Activated CD4-positive, alpha-beta T cell treated with anti-CD3 and anti-CD28 coated beads, Interleukin-2, Interleukin-6, amounts not matched to agents 100 ng/mL and 50 ng/mL, durations not matched to agents 16 hours and 8 hours (primary cell): ENCODE measurements around the gene HMGXB4.
"Not testable (repeated sequence)": the region's sequence is repeated elsewhere in the genome, so short reads cannot be mapped to it uniquely, and the experiment has no call there.

Experiments
- DNase-seq: peaks from one replicate; pipeline ENCODE4 v3.0.0-alpha.2; 2020

HMGXB4 gene, protein sequence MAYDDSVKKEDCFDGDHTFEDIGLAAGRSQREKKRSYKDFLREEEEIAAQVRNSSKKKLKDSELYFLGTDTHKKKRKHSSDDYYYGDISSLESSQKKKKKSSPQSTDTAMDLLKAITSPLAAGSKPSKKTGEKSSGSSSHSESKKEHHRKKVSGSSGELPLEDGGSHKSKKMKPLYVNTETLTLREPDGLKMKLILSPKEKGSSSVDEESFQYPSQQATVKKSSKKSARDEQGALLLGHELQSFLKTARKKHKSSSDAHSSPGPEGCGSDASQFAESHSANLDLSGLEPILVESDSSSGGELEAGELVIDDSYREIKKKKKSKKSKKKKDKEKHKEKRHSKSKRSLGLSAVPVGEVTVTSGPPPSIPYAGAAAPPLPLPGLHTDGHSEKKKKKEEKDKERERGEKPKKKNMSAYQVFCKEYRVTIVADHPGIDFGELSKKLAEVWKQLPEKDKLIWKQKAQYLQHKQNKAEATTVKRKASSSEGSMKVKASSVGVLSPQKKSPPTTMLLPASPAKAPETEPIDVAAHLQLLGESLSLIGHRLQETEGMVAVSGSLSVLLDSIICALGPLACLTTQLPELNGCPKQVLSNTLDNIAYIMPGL

DNA sequence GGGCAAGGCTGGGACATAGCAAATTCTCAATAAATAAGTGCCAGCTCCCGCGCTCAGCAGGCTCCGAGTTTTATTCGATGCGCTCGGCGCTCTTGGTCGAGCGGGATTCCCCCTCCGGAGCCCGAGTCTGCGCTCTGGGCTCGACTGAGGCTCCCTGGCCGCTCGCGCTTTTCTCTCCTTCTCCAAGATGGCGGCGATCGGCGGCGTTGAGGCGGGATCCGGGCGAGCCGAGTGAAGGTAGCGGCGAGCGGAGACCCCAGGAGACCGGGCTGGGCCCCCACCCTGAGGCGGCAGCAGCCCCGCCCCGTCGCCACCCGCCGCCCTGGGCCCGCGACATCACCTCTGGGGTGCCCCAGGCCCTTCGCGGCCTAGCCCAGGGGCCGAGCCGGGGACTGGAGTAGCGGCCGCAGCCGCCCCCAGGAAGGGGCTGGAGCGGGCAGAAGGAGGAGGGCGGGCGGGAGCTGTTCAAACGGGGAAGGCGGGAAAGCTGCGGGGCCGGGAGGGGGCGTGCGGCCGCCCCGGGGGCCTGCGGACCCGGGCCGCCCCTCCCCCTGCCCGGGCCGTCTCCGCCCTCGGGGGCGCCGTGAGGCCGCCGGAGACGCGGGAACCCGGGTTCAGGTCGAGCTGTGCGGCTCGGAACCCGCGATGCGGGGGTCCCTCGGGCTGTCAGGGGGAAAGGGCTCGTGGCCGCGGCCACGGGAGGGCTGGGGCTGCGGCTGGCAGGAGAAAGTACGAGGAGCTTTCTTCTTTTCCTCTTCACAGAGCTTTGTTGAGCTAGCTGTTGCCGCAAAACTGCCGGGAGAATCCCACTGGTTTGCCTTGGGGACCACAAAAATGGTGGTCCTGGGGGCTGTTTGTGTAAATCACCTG, at the start of gene HMGXB4:
HMGXB4 (plus strand) TSS at position 173 of the 870 bp plus-strand sequence. CDS start 4,898 bp downstream, outside the sequence.
- DNase-seq = peak; percentile 91

DNA sequence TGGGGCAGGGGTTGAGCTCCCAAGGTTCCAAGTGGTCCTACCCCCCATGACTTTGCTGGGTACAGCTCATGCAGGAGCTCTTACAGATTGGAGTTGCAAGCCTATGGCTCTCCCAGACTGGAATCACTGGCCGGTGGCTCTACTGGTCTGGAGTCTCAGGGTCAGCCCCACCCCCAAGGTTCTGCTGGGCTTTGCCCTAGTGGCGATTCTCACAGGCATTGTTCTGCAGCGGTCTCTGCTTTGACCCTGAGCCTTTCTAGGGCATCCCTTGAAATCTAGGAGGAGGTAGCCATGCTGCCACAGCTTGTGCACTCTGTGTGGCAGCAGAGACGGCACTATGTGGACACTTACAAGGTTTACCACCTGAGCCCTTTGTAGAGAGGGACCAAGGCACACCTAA, 49.3 kb upstream of the HMGXB4 start:
- DNase-seq = no peak

DNA sequence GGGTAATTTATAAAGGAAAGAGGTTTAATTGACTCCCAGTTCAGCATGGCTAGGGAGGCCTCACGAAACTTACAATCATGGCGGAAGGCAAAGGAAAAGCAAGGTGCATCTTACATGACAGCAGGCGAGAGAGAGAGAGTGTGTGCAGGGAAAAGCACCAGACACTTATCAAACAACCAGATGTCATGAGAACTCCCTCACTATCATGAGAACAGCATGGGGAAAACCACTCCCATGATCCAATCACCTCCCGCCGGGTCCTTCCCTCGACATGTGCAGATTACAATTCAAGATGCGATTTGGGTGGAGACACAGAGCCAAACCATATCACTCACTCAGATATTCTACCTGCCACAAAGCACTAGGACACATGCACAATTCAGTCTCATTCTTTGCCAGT, 48.1 kb upstream of the HMGXB4 start:
- no peak for DNase-seq

DNA sequence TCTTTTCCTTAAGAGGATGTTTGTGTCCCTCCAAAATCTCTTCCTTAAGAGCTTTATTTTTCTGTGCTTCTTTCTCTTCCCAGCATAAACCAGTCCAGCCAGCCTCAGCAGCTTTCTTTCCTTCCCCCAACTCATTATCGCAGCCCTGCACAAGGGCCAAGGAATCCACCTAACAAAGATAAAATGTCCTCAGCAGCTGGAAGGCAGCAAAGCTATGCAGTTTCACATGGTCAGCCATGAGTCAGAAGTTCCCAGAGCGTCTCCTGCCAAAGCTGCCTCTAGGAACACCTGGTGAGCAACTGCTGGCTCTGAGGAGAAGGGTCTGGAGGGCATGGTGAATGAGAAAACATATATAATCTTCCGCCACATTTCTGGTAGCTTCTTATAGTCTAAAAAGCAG, 45.3 kb upstream of the HMGXB4 start:
- DNase-seq = no peak

DNA sequence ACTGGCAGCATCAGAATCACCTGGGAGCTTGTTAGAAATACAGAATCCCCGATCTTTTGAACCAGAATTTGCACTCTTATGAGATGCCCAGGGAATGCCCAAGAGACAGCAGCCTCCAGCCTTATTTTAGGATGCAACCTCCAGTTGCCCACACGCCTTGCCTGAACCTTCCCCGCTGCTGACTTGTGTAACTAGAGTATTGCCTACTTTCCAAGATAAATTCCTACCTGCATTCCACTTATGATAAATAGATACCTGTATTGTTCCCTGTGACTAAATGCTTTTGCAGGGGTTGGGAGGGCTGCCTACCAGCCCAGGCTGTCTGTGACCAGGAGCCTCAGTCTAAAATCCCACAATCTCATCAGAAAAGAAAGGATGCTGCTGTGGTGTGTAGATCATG, 44.3 kb upstream of the HMGXB4 start:
- no peak for DNase-seq

DNA sequence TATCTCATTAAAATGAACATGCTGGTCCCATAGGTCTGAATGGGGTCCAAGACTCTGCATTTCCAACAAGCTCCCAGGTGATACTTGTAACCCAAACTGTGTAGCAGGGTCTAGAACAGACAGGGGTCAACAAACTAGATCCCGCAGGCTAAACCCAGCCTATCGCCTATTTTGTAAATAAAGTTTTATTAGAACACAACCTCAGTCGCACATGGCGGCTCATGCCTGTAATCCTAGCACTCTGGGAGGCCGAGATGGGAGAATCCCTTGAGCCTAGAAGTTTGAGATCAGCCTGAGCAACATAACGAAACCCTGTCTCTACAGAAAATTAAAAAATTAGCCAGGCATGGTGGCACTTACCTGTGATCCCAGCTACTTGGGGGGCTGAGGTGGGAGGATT, 42.3 kb upstream of the HMGXB4 start:
- DNase-seq = no peak

DNA sequence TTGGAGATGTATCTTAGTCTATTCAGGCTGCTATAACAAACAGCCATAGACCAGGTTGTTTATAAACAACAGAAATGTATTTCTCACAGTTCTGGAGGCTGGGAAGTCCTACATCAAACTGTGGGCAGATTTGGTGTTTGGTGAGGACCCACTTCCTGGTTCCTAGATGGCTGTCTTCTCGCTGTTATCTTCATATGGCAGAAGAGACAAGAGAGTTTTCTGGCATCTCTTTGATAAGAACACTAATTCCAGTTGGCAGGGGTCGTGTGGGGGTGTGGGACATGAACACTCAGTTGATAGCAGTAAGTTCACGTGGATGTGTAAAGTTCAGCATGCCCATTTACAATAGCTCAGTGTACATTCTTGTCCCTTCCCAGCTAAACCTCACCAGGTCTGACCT, 41.3 kb upstream of the HMGXB4 start:
- DNase-seq = no peak

DNA sequence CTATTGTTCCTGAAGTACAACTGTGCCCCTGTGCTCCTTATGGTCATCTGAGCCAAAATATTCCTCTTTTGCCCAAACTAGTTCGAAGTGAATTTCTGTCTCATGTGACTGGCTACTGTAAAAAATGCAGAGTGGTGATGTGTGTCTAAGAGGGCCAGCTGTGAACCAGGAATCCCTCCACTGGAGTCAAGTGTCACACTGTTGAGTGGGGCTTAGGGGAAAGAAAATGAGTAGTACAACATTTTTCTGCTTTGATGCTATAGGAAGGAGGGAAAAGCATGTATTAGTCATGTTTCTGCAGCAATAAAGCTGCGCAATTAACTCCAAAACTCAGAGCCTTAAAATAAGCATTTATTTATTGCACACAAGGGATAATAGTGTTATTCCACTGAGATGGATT, 39.8 kb upstream of the HMGXB4 start:
- no peak for DNase-seq

DNA sequence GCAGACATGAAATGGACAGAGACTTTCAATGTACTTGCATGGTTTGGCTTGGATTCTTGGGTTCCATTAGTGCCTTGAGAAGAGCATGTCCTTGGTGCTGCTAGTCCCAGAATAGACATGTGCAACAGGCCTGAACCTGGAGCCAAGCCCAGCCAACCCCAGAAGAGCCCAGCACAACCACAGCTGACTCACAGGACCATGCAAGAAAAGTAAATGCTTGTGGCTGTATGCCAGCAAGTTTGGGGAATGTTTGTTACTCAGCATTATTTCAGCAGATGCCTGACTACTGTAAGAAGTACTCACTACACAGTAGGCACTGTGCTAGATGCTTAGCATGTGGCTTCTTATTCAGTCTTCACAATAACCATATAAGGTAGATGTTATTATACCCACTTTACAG, 39.2 kb upstream of the HMGXB4 start:
- no peak for DNase-seq

DNA sequence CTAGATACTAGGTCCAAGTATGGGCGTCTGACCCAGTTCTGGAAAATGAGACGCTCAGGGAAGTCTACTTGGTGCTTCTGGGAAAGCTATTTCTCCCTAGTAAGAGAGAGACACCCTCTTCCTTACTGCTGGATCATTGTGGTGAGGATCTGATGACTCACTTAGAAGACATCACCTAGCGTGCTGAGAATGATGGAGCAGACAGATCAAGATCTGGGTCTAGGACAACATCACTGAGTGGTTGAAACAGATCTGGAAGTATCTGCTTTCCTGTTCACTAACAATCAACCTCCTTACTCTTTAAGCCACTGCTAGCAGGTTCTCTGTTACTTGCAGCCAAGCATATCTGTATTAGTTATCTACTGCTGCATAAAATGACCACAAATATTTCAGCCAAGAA, 38.3 kb upstream of the HMGXB4 start:
- DNase-seq = no peak

DNA sequence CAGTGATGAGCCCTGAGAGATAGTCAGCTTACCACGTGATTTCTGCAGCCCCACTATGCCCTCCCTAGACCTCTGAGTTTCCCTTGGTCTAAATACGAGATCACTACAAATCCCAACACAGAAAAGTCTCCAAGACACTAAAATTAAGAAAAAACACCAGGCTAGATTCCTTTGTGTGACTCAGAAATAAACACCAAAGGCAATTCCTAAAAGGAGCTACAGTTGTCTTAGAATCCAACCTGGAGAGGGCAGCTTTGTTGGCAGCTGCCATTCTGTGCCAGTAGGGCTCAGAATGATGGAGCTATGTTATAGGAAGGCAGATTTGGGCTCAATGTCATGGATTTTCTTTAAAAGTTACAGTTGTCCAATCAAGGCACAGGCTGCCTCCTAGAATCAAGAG, 37.1 kb upstream of the HMGXB4 start:
- no peak for DNase-seq

DNA sequence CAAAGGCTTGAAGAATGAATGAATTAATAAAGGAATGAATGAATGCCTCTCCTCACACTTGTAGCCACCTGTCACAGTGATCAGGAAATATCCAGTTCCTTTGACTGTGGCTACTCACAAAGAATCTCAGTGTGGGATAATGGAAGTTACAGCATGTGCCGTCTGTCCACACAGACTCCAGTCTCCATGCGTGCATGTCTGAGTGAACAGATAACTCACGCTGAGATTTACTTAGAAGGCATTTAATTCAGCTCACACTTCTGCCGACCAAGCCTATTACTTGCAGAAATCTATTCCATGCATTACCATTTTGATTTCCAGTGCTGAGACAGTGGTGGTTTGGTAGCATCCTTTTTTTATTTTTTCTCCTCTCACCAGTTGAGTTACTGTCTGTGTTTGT, 32.3 kb upstream of the HMGXB4 start:
- DNase-seq = no peak

DNA sequence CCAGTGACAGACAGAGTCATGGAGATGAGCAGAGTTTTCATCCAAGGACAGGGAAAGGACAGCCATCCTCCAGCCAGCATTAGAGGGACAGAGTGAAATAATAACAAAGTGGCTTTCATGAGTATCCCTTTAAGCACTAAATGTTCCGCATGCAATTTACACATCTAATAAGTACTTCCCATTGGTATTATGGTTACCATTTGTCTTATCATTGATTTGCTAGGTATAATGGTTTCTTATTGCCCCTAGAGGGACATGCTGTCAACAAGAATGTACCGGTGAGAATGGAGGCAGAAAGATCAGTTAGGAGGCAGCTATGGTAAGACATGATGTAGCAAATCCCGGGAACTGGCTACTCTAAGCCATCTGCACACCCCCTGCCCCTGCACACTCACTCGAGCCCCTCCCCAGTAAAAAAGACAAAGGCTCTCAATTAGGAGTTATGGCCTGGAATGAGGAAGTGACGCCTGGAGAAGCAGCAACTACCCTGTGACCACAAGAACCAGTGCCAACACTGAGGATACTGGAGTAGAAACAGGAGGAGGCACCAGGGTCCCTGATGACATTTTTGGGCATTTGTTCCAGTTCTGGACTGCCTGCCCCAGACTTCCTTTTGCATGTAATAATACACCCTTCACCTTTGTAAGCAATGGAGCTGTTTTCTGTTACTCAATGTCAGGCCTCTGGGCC, 30.2 kb upstream of the HMGXB4 start:
- DNase-seq = no peak

DNA sequence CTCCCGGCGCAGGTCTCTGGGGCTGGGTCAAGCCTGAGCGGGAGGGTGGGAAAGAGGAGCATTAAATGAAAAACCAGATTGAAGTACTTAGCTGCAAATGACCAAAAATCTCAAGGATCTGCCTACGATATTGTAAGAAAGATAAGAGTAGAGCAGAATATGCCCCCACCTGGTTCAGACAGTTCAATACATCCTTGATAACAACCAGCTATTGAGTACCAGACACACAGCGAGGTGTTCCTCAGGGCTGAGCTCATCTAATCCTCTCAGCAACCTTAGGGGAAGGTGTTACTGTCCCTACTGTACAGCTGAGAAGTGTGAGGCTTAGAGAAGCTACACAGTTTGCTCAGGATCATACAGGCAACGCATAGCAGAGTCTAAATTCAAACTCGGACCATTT, 27.4 kb upstream of the HMGXB4 start:
- no peak for DNase-seq

DNA sequence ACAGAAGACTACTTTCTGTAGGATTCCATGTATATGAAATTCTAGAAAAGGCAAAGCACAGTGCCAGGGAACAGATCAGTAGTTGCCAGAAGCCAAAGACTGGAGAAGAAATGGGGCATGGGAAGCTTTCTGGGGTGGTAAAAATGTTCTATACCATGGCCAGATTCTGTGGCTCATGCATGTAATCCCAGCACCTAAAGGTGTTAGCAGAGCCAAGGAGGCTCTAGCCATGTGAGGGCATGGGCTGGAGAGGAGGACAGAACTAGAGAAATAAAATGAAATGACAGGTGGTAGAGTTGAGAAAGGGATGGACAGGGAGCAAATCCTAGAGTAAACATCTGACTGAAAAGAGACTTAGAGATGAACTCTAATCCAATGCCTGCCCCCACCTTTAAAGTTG, 26.9 kb upstream of the HMGXB4 start:
- no peak for DNase-seq

DNA sequence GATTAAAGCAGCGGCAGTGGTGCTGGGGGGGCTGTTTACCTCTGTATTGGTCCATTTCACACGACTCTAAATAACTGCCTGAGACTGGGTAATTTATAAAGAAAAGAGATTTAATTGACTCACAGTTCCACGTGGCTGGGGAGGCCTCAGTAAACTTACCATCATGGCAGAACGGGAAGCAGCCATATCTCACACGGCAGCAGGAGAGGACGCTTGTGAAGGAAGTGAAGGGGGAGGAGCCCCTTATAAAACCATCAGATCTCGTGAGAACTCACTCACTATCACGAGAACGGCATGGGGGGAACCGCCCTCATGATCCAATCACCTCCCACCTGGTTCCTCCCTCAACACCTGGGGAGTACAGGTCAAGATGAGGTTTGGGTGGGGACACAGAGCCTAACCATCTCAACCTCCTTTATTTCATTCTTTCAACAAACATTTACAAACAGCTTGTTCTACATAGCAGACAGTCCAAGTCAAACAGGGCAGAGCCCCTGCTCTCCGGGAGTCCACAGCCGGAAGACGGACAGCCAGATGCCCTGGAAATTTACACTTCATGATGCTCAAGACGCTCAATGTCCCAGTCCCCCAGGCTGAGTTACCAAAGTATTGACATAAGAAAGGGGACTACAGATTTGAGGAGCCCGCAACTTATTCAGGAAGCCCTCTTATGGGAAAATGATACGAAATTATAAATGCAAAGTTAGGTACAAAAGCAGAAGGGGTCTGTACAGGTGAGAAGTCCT, 26.3 kb upstream of the HMGXB4 start:
- DNase-seq = peak; percentile 31

DNA sequence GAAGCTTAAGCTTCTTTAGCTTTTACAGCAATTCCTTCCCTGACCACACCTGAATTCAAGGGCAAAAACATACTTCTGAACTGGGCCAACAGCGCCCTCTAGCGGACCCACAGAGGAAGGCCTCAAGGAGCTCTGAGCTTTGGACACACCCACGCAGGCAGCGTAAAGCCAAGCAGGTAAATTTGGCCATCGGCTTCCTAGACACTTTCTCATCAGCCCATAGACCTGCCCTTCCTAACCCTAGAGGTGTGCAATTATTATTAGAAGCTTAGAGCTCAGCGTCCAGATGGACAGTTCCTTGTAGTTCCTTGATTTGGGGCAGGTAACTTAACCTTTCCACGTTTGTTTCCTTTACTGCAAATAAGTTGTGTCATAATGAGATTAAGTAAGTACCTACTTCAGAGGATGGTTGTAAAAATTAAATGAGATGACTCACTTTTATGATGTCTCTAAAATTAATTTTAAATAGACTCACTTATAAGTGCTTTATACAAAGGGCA, 25.7 kb upstream of the HMGXB4 start:
- peak; percentile 81 for DNase-seq

DNA sequence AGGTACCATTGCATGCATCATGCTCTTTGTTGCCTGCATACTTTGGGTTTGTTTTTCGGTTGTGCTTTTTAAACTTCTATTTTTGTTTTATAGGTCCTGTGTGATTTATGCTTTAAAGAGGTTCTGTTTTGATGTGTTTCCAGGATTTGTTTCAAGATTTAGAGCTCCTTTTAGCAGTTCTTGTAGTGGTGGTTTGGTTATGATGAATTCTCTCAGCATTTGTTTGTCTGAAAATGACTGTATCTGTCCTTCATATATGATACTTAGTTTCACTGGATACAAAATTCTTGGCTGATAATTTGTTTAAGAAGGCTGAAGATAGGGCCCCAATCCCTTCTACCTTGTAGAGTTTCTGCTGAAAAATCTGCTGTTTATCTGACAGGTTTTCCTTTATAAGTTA, 18.5 kb upstream of the HMGXB4 start:
- peak; percentile 24 for DNase-seq

DNA sequence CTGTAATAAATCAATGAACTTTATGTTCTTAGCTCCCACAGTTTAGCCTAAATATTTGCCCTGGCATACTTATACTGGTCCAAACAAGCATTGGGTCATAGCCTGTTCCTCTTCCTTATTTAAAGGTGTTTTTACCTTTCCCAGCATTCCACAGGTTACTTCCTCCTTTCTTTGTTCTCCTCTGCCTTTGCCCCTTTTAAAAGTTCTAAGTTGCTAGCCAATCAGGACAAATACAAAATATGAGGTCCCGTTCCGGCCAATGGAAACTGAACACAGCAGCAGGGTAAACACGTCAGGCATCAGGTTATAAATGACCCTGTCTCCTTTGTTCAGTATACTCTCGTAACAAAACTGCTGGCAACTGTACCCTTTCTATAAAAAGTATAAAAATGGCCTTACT, 12.8 kb upstream of the HMGXB4 start:
- DNase-seq = not testable (repeated sequence)

DNA sequence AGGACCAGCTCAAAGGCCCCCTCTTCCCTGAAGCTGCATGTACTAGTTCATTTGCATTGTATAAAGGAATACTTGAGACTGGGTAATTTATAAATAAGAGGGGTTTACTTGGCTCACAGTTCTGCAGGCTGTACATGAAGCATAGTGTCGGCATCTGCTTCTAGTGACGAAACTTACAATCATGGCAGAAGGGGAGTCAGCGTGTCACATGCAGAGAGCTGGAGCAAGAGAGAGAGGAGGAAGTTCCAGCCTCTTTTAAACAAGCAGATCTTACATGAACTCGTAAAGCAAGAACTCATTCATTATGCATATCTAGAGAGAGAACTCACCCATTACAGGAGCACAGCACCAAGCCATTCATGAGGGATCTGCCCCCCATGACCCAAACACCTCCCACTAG, 7.1 kb upstream of the HMGXB4 start:
- no peak for DNase-seq

DNA sequence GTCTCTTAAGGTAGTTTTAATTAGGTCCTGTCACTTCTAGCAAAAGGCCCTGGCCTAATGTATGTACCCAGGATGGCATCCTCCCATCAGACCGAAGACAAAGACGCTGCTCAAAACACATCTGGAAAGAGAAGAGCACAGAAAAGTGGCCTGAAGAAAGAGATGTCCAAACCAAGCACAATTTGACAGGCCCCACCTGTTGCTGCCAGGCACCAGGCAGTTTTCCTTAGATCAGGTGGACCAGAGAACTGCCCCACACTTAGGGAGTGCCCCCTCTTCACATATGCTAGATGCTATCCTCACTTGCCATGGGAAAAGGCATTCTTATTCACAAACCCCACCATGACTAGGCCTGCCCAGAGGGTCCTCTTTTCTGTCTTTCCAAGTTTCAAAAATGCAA, 3.3 kb upstream of the HMGXB4 start:
- DNase-seq = no peak

DNA sequence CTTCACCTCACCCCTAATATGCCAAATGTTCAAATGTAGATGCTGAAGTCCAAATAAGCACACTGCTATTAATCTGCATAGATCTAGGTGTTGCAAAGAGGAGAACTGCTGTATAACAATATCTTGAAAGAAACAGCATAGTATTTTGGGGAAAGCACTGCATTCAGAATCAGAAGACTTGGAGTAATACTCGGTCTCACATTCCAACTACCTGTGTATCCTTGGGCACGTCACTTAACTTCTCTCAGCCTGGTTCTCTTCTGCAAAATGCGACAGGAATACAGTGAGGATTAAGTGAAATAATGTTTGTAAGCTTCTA, 332 bp upstream of the HMGXB4 start:
- DNase-seq = no peak
